Neural crest cell (in vitro differentiated cells): Measurements from ENCODE around the gene CCDC170. TPM values are rescaled to one million over a fixed set of nuclear protein-coding genes. Genes with fewer than 3 reads are reported as not detected.

Source experiments
- DNase-seq: peaks from one replicate; pipeline ENCODE4 v3.0.0; 2021; ENCODE audit warnings: low read depth, mixed read lengths, low spot score
- H3K27ac Mint-ChIP-seq: one replicate; pipeline ENCODE4 v1.8.0; 2021; ENCODE audit warnings: mild to moderate bottlenecking, mixed read lengths; ENCODE audit not compliant: unreplicated experiment
- H3K27me3 Mint-ChIP-seq: 2 replicates; pipeline ENCODE4 v1.8.0; 2021; ENCODE audit warnings: low read depth, mild to moderate bottlenecking, mixed read lengths
- H3K36me3 Mint-ChIP-seq: 2 replicates; pipeline ENCODE4 v1.8.0; 2021; ENCODE audit warnings: low read depth, mild to moderate bottlenecking, mixed read lengths
- H3K4me1 Mint-ChIP-seq: 2 replicates; pipeline ENCODE4 v1.8.0; 2021; ENCODE audit warnings: mixed read lengths
- H3K4me3 Mint-ChIP-seq: one replicate; pipeline ENCODE4 v1.8.0; 2021; ENCODE audit warnings: mild to moderate bottlenecking, mixed read lengths
- H3K9me3 Mint-ChIP-seq: 2 replicates; pipeline ENCODE4 v1.8.0; 2021; ENCODE audit warnings: mixed read lengths
- CTCF ChIP-seq: fragments of 200-600 bp; sonication (generic); conservative IDR thresholded peaks from 2 replicates; pipeline ENCODE4 v1.5.0; 2021; ENCODE audit warnings: antibody characterized with exemption, mild to moderate bottlenecking
- total RNA-seq: library from RNA; stranded (reverse); gene quantifications from 2 replicates; pipeline ENCODE4 v1.2.1, GENCODE V29; 2021

The CCDC170 gene
- total RNA-seq, 1 donor from 2014 or later: 0.37 TPM

GRCh38 chr6:151664390-151664789, 170.6 kb downstream of the CCDC170 start:
- no peaks in the 10 kb centered on the region for H3K9me3 Mint-ChIP-seq
- no peaks in the 10 kb centered on the region for H3K4me1 Mint-ChIP-seq
- H3K27me3 Mint-ChIP-seq: peaks cover 12% of the 10 kb centered on the region
- no peak overlapping the region for H3K4me3 Mint-ChIP-seq
- H3K36me3 Mint-ChIP-seq: no peaks in the 10 kb centered on the region
- H3K27ac Mint-ChIP-seq: no peak overlapping the region
- no peak for DNase-seq
- no peak for TF ChIP-seq CTCF

- Mint-ChIP-seq H3K36me3 (no peaks in the 10 kb centered on the region), H3K4me3 (no peak overlapping the region), H3K27me3 (peaks cover 12% of the 10 kb centered on the region), H3K4me1 (no peaks in the 10 kb centered on the region), H3K27ac (no peak overlapping the region), H3K9me3 (no peaks in the 10 kb centered on the region)
- no peak for TF ChIP-seq CTCF
- no peak for DNase-seq
Measured at GRCh38 chr6:151665329-151665728, 171.5 kb downstream of the CCDC170 start.

GRCh38 chr6:151666526-151666925, 172.7 kb downstream of the CCDC170 start:
- Mint-ChIP-seq H3K27me3 (peaks cover 12% of the 10 kb centered on the region), H3K4me3 (no peak overlapping the region), H3K9me3 (peaks cover 4% of the 10 kb centered on the region), H3K36me3 (no peaks in the 10 kb centered on the region), H3K4me1 (no peaks in the 10 kb centered on the region), H3K27ac (no peak overlapping the region)
- no peak for TF ChIP-seq CTCF
- no peak for DNase-seq

GRCh38 chr6:151669208-151669560, 175.4 kb downstream of the CCDC170 start:
- Mint-ChIP-seq H3K4me3 (no peak overlapping the region), H3K9me3 (peaks cover 4% of the 10 kb centered on the region), H3K27ac (no peak overlapping the region), H3K4me1 (no peaks in the 10 kb centered on the region), H3K36me3 (no peaks in the 10 kb centered on the region), H3K27me3 (peaks cover 12% of the 10 kb centered on the region)
- no peak for DNase-seq
- no peak for TF ChIP-seq CTCF

GRCh38 chr6:151670116-151670515, 176.3 kb downstream of the CCDC170 start:
- Mint-ChIP-seq H3K4me1 (no peaks in the 10 kb centered on the region), H3K27ac (no peak overlapping the region), H3K9me3 (peaks cover 4% of the 10 kb centered on the region), H3K4me3 (no peak overlapping the region), H3K36me3 (no peaks in the 10 kb centered on the region), H3K27me3 (peaks cover 13% of the 10 kb centered on the region)
- no peak for TF ChIP-seq CTCF
- no peak for DNase-seq

Other genes with a start within 250 kb of the CCDC170 start
- 17.5 and 17.7 TPM in 2 replicates for gene ZBTB2, start 102.5 kb upstream of the CCDC170 start, total RNA-seq
- gene RMND1, start 41.9 kb upstream of the CCDC170 start, total RNA-seq: 27.4 and 34.7 TPM in 2 replicates